Mucosa of gallbladder (tissue), 1 donor: ENCODE measurements around the gene ACAP1. TPM values are rescaled to one million over a fixed set of nuclear protein-coding genes. Genes with fewer than 3 reads are reported as not detected.
A peak's percentile ranks its signal among the peaks of the same experiment; 100 is the strongest.
"Not testable (repeated sequence)": the region's sequence is repeated elsewhere in the genome, so short reads cannot be mapped to it uniquely, and the experiment has no call there.

Source experiments
- DNase-seq: peaks from one replicate; pipeline ENCODE4 v3.0.0-alpha.2; 2020; ENCODE audit warnings: low spot score
- total RNA-seq: library from RNA; stranded (reverse); gene quantifications from one replicate; pipeline ENCODE4 v1.2.1, GENCODE V29; 2021
- donor health status: DM: no; HTN: no; CAD: no.

Gene ACAP1
- total RNA-seq, 1 donor from 2014 or later: 24.2 TPM

- DNase-seq: peak; percentile 98
These were observed 6.8 kb upstream of the ACAP1 start for GRCh38 chr17:7329374-7329996.

- peak; percentile 66 for DNase-seq
These were observed 6.2 kb upstream of the ACAP1 start for GRCh38 chr17:7329997-7330637.

DNA sequence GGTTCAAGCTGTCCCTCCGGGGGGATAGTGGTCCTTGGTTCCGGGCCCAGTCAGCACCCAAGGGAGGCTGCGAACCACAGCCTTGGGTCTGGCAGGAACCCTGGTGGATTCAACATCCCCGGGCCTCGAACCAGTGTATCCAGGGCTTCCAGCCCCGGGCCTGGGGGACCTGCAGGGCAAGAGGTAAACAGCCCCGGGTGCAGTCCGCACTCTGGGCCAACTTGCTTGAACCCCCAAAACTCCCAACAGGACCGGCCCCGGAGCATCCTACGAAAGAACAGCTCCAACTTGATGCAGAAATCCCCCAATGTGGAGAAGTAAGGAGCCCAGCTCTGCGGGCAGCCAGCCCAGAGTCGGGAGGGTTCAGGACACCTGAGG, 5.7 kb upstream of the ACAP1 start:
- no peak for DNase-seq

GRCh38 chr17:7332111-7332510, 4.2 kb upstream of the ACAP1 start:
- DNase-seq: no peak

DNA sequence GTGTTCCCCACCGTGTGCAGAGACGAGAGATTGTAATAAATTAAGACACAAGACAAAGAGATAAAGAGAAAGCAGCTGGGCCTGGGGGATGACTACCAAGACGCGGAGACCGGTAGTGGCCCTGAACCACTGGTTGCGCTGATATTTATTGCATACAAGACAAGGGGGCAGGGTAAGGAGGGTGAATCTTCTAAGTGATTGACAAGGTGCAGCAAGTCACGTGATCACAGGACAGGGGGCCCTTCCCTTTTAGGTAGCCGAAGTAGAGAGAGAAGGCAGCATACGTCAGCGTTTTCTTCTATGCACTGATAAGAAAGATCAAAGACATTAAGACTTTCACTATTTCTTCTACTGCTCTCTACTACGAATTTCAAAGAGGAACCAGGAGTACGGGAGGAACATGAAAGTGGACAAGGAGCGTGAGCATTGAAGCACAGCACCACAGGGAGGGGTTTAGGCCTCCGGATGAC, 3.7 kb upstream of the ACAP1 start:
- not testable (repeated sequence) for DNase-seq

DNA sequence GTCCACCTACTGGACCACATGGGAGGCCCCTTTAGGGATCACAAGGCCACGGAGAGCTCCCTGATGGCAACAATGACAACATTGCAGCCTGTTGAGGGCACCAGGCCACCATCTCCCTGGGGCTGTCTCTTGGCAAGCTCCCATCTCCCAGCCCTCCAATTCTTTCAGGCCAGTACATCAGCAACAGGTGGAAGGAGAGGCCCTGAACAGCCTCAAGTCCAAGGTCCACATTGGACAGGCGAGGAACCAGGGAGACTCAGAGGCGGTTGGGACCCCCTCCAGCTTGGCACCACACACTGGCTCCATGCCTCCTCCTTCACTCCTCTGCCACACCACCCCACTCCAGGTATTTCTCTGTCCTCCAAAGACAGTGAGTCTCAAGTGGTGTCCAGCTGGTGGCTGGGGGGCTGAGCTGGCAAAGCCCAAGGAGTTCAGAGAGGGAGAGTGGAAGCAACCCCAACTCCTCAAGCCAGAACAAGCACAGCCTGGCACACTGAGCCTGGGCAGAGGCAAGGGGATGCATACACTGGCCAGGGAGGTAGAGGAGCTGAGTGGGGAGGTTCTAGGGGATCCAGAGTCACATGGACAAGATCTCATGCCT, 1.3 kb upstream of the ACAP1 start:
- no peak for DNase-seq

GRCh38 chr17:7335765-7336164, 564 bp upstream of the ACAP1 start:
- DNase-seq: not testable (repeated sequence)

DNA sequence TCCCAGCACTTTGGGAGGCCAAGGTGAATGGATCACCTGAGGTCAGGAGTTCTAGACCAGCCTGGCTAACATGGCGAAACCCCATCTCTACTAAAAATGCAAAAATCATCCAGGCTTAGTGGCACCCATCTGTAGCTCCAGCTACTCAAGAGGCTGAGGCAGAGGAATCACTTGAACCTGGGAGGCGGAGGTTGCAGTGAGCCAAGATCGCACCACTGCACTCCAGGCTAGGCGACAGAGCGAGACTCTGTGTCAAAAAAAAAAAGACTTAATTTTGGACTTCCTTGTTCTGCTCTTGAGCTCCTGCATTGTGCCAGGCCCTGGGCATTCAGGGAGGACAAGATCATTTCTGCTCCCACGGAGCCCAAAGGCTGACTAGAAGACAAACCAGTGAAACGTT, 1.3 kb downstream of the ACAP1 start:
- DNase-seq: not testable (repeated sequence)

DNA sequence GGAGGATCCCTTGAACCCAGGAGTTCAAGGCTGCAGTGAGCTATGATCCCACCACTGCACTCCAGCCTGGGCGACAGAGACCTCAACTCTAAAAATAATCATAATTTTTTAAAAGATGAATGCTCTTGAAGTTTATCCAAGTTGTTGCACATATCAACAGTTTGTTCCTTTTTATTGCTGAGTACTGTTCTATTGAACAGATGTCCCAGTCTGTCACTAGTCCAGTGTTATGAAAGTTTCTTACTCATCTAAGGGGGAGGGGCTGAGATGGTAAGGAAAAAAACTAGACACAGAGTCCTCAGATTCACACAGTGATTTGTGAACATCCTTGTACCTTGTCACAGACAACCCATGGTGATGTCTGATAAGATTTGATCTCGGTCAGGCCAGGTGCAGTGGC, 3.9 kb downstream of the ACAP1 start:
- no peak for DNase-seq

- DNase-seq: no peak
These were observed 5.5 kb downstream of the ACAP1 start for GRCh38 chr17:7341842-7342241.

- DNase-seq: no peak
These were observed 6.9 kb downstream of the ACAP1 start for GRCh38 chr17:7343250-7343649.

DNA sequence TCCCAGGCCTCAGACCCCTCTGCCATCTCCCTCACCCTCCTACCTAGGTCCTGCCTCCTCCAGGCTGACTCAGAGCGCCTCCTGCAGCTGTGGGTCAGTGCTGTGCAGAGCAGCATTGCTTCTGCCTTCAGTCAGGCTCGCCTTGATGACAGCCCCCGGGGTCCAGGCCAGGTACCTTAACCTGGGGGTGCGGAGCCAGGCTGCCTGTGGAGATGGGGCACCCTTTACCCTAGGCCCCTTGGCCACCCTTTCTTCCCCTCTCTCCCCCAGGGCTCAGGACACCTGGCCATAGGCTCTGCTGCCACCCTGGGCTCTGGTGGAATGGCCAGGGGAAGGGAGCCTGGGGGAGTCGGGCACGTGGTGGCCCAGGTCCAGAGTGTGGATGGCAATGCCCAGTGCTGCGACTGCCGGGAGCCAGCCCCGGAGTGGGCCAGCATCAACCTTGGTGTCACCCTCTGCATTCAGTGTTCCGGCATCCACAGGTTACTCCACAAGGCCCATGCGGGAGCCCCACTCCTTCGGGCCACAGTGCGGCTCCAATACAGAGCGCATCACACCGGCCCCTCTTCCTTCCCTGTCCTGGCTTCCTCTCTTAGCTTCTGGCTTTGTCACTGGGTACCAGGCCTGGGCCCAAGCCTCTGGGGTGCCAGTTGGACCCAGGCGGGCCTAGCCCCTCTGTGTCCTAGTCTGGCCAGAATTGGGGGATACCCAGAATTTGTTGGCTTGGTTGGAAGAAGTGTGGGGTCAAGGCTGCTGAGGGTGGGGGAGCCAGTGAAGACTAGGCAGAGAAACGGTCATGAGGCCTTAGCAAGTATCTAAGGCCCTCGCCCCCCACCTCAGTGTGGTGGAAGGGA, 10.7 kb downstream of the ACAP1 start:
- DNase-seq: no peak

- no peak for DNase-seq
These were observed 11.5 kb downstream of the ACAP1 start for GRCh38 chr17:7347630-7348477.

DNA sequence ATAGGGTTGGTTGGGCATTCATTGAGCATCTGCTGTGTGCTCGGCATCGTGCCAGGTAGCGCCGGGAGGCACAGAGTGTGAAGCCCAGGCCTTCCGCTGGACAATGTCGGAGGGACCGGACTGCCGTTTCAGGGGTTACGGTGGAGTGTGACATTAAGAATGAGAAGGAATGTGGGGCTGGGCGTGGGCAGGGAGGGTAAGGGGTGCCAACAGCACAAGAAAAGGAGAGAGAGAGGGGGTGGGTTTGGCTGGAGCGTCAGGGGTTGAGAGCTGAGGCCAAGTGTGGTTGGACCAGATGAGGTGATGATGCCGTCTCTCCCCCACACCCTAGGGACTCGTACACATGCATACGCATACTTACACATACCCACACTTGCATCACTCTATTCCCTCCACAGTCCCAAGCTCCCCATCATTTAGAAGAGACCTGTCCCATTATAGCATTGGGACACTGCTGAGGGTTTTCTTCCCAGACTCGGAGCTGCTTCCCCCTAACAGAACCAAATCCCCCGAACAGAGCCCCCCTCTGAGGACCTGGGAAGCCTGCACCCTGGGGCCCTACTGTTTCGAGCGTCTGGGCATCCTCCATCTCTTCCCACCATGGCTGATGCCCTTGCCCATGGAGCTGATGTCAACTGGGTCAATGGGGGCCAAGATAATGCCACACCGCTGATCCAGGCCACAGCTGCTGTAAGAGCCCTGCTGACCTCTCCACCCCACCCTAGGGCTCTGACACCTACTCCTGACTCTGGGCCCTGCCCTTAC, 12.3 kb downstream of the ACAP1 start:
- DNase-seq: no peak

- peak; percentile 91 for DNase-seq
These were observed 15.6 kb downstream of the ACAP1 start, which contains the start of gene KCTD11 for GRCh38 chr17:7351665-7352502. Gene KCTD11, plus strand, starts transcription at chr17:7352162.

- no peak for DNase-seq
These were observed 16.2 kb downstream of the ACAP1 start for GRCh38 chr17:7352503-7352889.

DNA sequence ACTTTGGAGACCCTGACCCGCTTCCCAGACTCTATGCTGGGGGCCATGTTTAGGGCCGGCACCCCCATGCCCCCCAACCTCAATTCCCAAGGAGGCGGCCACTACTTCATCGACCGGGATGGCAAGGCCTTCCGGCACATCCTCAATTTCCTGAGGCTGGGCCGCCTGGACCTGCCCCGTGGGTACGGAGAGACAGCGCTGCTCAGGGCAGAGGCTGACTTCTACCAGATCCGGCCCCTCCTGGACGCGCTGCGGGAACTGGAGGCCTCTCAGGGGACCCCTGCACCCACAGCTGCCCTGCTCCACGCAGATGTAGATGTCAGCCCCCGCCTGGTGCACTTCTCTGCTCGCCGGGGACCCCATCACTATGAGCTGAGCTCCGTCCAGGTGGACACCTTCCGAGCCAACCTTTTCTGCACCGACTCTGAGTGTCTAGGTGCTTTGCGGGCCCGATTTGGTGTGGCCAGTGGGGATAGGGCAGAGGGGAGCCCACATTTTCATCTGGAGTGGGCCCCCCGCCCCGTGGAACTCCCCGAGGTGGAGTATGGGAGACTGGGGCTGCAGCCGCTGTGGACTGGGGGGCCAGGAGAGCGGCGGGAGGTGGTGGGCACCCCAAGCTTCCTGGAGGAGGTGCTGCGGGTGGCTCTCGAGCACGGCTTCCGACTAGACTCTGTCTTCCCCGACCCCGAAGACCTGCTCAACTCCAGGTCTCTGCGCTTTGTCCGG, 16.7 kb downstream of the ACAP1 start:
- DNase-seq: no peak

GRCh38 chr17:7354262-7354843, 18.0 kb downstream of the ACAP1 start:
- DNase-seq: no peak

DNA sequence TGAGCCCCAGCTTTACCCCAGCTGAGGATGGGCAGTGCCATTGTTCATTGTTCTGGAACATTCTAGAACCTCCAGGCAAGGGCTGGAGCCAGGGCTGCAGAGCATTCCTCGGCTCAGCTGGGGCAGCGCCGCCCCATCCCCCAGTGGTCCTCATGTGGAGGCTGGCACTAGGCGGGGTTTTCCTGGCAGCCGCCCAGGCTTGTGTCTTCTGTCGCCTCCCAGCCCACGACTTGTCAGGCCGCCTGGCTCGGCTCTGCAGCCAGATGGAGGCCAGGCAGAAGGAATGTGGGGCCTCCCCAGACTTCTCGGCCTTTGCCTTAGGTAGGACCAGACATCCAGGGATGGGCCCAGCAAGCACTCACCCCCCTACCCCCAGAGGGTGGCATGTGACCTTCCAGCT, 18.7 kb downstream of the ACAP1 start, which contains the start of gene TMEM95:
TSS of gene TMEM95 (plus strand) at position 104 of the 400 bp plus-strand sequence. CDS start at position 153, 49 bp downstream.
- peak; percentile 36 for DNase-seq
